ENCODE measurements around the gene RSBN1L.

Gene RSBN1L

DNA sequence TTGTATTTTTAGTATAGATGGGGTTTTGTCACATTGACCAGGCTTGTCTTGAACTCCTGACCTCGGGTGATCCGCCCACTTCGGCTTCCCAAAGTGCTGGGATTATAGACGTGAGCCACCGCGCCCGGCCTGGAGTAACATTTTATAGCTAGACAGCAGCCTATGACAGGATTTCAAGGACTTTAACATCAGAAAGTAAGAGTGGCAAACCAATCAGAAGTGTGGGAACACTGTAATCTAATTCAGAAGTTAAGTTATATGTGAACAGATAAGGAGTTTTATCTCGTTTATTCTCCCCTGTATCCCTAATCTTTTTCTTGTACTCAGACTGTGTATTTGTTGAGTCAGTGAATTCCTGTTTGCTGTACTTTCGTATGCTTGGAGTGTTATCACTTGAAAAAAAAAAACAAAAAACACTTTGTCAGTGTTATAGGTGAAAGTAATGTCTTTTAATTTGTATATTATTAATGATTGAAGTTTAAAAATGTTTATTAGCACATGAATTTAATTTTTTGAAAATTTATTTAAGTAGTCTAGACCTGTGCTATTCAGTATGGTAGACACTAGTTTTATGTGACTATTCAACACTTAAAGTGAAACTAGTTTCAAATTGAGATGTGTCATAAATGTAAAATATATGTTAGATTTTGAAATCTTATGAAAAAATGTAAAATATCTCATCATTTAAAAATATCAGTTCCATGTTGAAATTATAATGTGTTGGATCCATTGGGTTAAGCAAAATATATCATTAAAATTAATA lies 38.6 kb downstream of the RSBN1L start:
- TF ChIP-seq ZNF565 (CRISPR knock-in tag; conservative IDR thresholded peaks at IDR 0.05; ENCODE audit: low read depth): no peak
- TF ChIP-seq ZFP3 (CRISPR knock-in tag; IDR thresholded peaks at IDR 0.05): no peak
- no peak for TF ChIP-seq CSDC2 (CRISPR knock-in tag; IDR thresholded peaks at IDR 0.05)
- no peak for TF ChIP-seq TSHZ2 (CRISPR knock-in tag; IDR thresholded peaks at IDR 0.05)
- TF ChIP-seq, protein P1, sequence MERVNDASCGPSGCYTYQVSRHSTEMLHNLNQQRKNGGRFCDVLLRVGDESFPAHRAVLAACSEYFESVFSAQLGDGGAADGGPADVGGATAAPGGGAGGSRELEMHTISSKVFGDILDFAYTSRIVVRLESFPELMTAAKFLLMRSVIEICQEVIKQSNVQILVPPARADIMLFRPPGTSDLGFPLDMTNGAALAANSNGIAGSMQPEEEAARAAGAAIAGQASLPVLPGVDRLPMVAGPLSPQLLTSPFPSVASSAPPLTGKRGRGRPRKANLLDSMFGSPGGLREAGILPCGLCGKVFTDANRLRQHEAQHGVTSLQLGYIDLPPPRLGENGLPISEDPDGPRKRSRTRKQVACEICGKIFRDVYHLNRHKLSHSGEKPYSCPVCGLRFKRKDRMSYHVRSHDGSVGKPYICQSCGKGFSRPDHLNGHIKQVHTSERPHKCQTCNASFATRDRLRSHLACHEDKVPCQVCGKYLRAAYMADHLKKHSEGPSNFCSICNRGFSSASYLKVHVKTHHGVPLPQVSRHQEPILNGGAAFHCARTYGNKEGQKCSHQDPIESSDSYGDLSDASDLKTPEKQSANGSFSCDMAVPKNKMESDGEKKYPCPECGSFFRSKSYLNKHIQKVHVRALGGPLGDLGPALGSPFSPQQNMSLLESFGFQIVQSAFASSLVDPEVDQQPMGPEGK (CRISPR knock-in tag; IDR thresholded peaks at IDR 0.05; ENCODE audit: borderline replicate concordance): no peak
- TF ChIP-seq, protein P2, sequence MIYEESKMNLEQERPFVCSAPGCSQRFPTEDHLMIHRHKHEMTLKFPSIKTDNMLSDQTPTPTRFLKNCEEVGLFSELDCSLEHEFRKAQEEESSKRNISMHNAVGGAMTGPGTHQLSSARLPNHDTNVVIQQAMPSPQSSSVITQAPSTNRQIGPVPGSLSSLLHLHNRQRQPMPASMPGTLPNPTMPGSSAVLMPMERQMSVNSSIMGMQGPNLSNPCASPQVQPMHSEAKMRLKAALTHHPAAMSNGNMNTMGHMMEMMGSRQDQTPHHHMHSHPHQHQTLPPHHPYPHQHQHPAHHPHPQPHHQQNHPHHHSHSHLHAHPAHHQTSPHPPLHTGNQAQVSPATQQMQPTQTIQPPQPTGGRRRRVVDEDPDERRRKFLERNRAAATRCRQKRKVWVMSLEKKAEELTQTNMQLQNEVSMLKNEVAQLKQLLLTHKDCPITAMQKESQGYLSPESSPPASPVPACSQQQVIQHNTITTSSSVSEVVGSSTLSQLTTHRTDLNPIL (CRISPR knock-in tag; IDR thresholded peaks at IDR 0.05; ENCODE audit: low read depth): no peak
- no peak for TF ChIP-seq BACH2 (CRISPR knock-in tag; IDR thresholded peaks at IDR 0.05; ENCODE audit: borderline replicate concordance)
- TF ChIP-seq CSRNP3 (CRISPR knock-in tag; IDR thresholded peaks at IDR 0.05): no peak
- no peak for TF ChIP-seq OSR1 (CRISPR knock-in tag; IDR thresholded peaks at IDR 0.05)
- TF ChIP-seq SNAI2 (CRISPR knock-in tag; IDR thresholded peaks at IDR 0.05): no peak
- TF ChIP-seq ARNTL (CRISPR knock-in tag; IDR thresholded peaks at IDR 0.05; ENCODE audit: borderline replicate concordance, low read depth): no peak
- TF ChIP-seq TOX (CRISPR knock-in tag; IDR thresholded peaks at IDR 0.05; ENCODE audit: borderline replicate concordance): no peak
- TF ChIP-seq GLIS3 (CRISPR knock-in tag; IDR thresholded peaks at IDR 0.05): no peak
- no peak for ATAC-seq

- TF ChIP-seq ZFP30 (CRISPR knock-in tag; IDR thresholded peaks at IDR 0.05) (no peak), ZNF70 (CRISPR knock-in tag; IDR thresholded peaks at IDR 0.05) (no peak), GLIS3 (CRISPR knock-in tag; IDR thresholded peaks at IDR 0.05) (no peak), ISL1 (CRISPR knock-in tag; IDR thresholded peaks at IDR 0.05) (no peak), TCF4 (CRISPR knock-in tag; IDR thresholded peaks at IDR 0.05; ENCODE audit: borderline replicate concordance) (no peak; the same call in 1 of the 2 replicates), ZNF565 (CRISPR knock-in tag; conservative IDR thresholded peaks at IDR 0.05; ENCODE audit: low read depth) (no peak), BACH2 (CRISPR knock-in tag; IDR thresholded peaks at IDR 0.05; ENCODE audit: borderline replicate concordance) (no peak), CSRNP3 (CRISPR knock-in tag; IDR thresholded peaks at IDR 0.05) (no peak), CSDC2 (CRISPR knock-in tag; IDR thresholded peaks at IDR 0.05) (no peak), RARB (CRISPR knock-in tag; IDR thresholded peaks at IDR 0.05) (no peak)
- ATAC-seq: no peak
These were observed 39.2 kb downstream of the RSBN1L start for GRCh38 chr7:77735457-77735856.

GRCh38 chr7:77736991-77737390 lies 40.7 kb downstream of the RSBN1L start:
- TF ChIP-seq ZNF565 (CRISPR knock-in tag; conservative IDR thresholded peaks at IDR 0.05; ENCODE audit: low read depth) (no peak), ARNTL (CRISPR knock-in tag; IDR thresholded peaks at IDR 0.05; ENCODE audit: borderline replicate concordance, low read depth) (no peak), CSRNP3 (CRISPR knock-in tag; IDR thresholded peaks at IDR 0.05) (no peak), SNAI2 (CRISPR knock-in tag; IDR thresholded peaks at IDR 0.05) (no peak), ZFP3 (CRISPR knock-in tag; IDR thresholded peaks at IDR 0.05) (no peak), ZC3H10 (CRISPR knock-in tag; IDR thresholded peaks at IDR 0.05) (no peak)
- ATAC-seq: no peak

Measured in SK-N-SH treated with all-trans-retinoic acid at 6 μM for 48 hours (cell line).